GM18907 (cell line): ENCODE data around the gene TAF1L.

ENCODE experiments used
- ATAC-seq: cut with Tn5 transposase; IDR thresholded peaks from one replicate; pipeline ENCODE4 v1.9.1; 2021; ENCODE audit warnings: mild to moderate bottlenecking, moderate library complexity; ENCODE audit not compliant: unreplicated experiment

TAF1L gene

DNA sequence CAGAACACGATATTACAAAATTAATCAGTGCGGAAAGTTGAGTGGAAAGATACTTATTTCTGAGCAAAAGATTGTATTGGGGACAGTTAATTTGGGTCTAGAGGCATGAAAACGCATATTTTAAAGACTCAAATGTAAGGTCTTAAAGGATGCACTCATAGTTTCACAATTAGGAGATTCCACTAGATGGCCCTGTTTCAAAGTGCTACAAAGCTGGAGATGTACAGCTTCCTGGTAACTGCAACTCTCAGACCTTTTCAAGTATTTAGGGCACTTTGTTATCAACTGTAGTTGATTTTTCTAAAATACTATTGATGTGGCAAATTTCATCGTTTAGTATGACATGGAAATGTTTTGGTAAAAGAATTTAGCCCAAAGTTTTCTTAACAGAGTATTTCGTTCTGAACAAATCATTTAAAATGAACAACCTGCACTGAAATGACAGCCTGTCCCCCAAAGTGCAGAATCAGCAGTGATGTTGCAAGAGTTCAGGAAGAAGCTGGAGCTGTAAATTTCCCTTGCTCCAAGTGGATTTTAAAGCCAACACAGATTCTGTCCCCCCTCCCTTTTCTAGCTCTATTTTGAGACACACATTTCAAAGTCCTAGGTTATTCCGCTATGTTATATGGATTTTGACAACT is 46.3 kb downstream of the TAF1L start:
- peak; percentile 74 for ATAC-seq

DNA sequence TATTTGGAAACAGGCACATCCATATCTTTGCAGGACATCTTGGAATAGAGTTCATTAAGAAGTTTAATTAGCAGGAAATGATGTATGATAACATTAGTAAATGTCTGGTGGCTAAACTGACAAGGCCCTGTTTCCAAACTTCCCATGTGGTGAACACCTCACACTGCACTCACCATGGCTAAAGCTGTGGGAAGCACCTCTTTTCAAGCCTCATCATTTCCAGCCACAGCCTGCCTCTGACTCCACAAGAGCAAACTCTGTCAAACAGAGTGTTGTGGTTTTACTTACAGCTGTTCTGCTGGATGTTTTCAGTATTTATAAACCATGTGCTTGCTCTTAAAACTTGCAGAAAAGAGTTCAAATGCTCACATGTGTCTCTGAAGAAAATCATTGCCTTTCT is 47.6 kb downstream of the TAF1L start:
- ATAC-seq = peak; percentile 65

DNA sequence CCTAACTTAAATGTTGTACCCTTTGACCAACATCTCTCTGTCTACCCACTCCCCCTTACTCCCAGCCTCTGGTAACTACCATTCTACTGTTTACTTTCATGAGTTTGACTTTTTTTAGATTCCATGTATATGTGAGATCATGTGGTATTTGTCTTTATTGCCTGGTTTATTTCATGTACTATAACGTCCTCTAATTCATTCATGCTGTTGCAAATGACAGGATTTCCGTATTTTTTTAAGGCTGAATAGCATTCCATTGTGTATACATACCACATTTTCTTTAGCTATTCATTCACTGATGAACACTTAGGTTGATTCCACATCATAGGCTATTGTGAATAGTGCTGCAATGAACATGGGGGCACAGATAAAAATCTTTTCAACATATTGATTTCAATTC is 50.7 kb downstream of the TAF1L start:
- ATAC-seq = no peak

DNA sequence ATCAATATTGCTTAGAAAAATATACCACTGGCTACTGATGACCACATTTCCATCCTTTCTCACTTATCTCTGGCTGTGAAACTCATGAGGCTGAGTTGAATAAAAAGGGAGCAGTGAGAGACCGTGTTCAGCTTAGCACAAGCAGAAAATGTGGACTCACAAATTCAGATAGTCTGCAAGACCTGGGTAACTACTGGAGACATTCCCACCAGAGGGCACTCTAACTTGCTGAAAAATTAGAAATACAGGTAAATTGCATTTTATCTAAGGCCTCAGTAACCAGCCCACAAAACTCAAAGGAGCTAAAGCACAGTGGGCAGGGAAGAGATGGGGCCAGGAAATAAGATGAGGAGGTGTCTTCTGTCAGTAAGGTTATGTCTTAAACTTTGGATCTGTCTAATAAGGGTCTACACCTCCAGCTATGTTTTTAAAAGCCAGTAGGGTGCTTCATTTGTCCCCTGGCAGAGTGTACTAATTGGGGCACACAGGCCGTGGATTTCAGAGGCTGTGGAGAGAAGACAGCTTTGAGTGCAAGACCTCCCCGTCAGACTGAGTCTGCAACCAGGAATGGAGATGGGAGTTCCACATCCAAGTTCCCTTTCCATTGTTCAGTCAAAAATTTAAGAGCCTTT is 53.8 kb downstream of the TAF1L start:
- no peak for ATAC-seq

DNA sequence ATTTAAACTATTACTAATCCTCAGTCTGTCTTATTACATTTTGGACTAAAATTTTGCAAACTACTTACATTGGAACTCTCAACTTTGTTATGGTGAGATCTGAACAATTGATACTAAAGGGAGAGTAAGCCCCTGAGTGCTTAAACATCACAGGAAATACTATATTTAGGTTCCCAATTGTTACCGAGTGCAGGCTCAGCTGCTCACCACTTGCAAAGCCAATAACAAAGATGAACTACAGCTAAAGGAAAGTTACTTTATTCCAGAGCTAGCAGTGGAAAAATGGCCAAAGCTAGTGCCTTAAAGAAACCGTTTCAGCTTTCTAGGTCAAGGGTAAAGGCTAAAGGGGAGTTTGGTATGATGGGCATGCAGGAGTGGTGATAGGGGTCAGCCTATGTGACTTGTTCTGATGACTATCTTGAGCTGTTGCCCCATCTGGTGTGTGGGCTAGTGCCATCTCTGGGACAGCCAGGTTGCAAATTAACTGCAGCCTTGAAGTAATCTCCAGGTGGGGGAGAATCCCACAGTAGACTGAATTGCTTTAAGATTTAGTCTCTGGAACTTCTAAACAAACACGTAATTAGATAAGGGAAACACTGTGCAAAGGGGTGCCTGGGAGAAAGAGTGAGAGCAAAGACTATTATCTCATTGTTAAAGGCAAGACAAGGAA is 54.7 kb downstream of the TAF1L start:
- no peak for ATAC-seq

DNA sequence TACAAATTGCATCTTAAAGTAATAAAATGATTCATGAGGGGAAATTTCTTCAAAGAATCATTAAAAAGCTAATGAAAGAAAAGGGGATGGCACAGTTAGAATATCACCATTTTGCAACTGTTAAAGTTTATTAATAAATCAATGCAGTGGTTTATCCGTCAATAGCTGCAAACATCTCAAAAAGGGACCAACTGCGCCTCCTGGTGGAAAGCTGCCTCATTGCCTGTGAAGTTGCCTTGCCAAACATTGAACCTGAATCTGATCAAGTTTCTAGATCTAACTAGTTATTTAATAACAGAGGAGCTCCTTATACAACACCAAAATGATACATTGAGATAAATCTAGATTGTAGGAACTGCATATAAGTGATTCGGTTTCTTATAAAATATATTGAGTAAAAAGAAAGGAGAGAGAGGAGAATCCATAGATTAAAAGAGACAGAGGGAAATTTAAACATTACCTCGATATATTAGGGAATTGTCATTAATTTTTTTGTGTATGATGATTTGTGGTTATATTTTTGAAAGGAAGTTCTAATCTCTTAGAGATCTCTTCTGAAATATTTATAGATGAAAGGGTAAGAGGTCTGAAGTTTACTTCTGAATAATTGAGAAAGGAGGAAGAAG is 55.6 kb downstream of the TAF1L start:
- ATAC-seq = peak; percentile 64
